ENCODE data around the gene USP7. TPM values are rescaled to one million over a fixed set of nuclear protein-coding genes. Genes with fewer than 3 reads are reported as not detected.

Gene USP7
- total RNA-seq, 6 donors from 2014 or later, result 68.2 to 122 (median 72.2) TPM

- TF ChIP-seq POLR2AphosphoS5 (IDR thresholded peaks at IDR 0.05) (peak in 1 of 2 donors; percentile 40), EP300 (IDR thresholded peaks at IDR 0.05) (peak in 1 of 4 donors; percentile 79), CTCF (IDR thresholded peaks at IDR 0.05) (no peak)
- no peaks in the 10 kb centered on the region for H3K36me3 ChIP-seq
- 49 to 58% methylated on average over 13 of the region's 13 CpGs for WGBS, 2 donors
- peak overlapping the region in 1 of 4 donors; percentile 15 for H3K4me3 ChIP-seq
- peak overlapping the region; percentile 53 to 97 (median 76) for H3K27ac ChIP-seq
- no peaks in the 10 kb centered on the region for H3K9me3 ChIP-seq
- DNase-seq (no peak), ATAC-seq (ENCODE audit: low FRiP score in 2 of 2) (no peak)
- H3K4me1 ChIP-seq, result peaks cover 69 to 85% (median 72%) of the 10 kb centered on the region in 4 donors
- H3K27me3 ChIP-seq, result no peaks in the 10 kb centered on the region
Measured at GRCh38 chr16:8864480-8865110, 99.1 kb downstream of the USP7 start.

- ATAC-seq (ENCODE audit: low FRiP score in 2 of 2) (peak in 1 of 2 donors; percentile 6), DNase-seq (peak in 1 of 2 donors; percentile 56)
- WGBS, 2 donors, result 48 to 68% methylated on average over 4 to 17 of the region's 17 CpGs
- Histone ChIP-seq H3K4me1 (peaks cover 66 to 83% (median 72%) of the 10 kb centered on the region in 4 donors), H3K36me3 (peaks cover under 1 to 6% (median 3%) of the 10 kb centered on the region in 4 donors), H3K27me3 (no peaks in the 10 kb centered on the region), H3K9me3 (no peaks in the 10 kb centered on the region), H3K4me3 (no peak overlapping the region), H3K27ac (peak overlapping the region; percentile 60 to 97 (median 76))
- TF ChIP-seq POLR2AphosphoS5 (IDR thresholded peaks at IDR 0.05) (peak in 1 of 2 donors; percentile 22), POLR2A (IDR thresholded peaks at IDR 0.05) (no peak), CTCF (IDR thresholded peaks at IDR 0.05) (peak in 1 of 6 experiments; percentile 19)
Measured at GRCh38 chr16:8863594-8864424, 99.9 kb downstream of the USP7 start.

- H3K4me1 ChIP-seq, result peaks cover 62 to 88% (median 76%) of the 10 kb centered on the region in 4 donors
- H3K36me3 ChIP-seq, result peaks cover 4 to 17% (median 13%) of the 10 kb centered on the region in 4 donors
- TF ChIP-seq EP300 (IDR thresholded peaks at IDR 0.05) (peak in 1 of 4 donors; percentile 49), POLR2AphosphoS5 (IDR thresholded peaks at IDR 0.05) (peak; percentile 25 to 37), POLR2A (IDR thresholded peaks at IDR 0.05) (no peak), CTCF (IDR thresholded peaks at IDR 0.05) (no peak)
- ATAC-seq (ENCODE audit: low FRiP score in 2 of 2), result no peak
- no peaks in the 10 kb centered on the region for H3K9me3 ChIP-seq
- H3K27ac ChIP-seq, result peak overlapping the region; percentile 60 to 97 (median 76)
- H3K27me3 ChIP-seq, result no peaks in the 10 kb centered on the region
- DNase-seq, result no peak
- no peak overlapping the region for H3K4me3 ChIP-seq
- 71 to 72% methylated on average over 14 of the region's 14 CpGs for WGBS, 2 donors
Measured at GRCh38 chr16:8862309-8863130, 101.2 kb downstream of the USP7 start.

- peaks cover 54 to 83% (median 73%) of the 10 kb centered on the region in 4 donors for H3K4me1 ChIP-seq
- ATAC-seq (ENCODE audit: low FRiP score in 2 of 2), result peak in 1 of 2 donors; percentile 28
- peak overlapping the region; percentile 66 to 97 (median 80) for H3K27ac ChIP-seq
- H3K36me3 ChIP-seq, result peaks cover 4 to 20% (median 16%) of the 10 kb centered on the region in 4 donors
- WGBS, 2 donors, result 68% methylated on average over 10 to 14 of the region's 14 CpGs
- no peaks in the 10 kb centered on the region for H3K9me3 ChIP-seq
- TF ChIP-seq EP300 (IDR thresholded peaks at IDR 0.05) (peak in 3 of 4 donors; percentile 15 to 37 (median 31)), CTCF (IDR thresholded peaks at IDR 0.05) (no peak), POLR2AphosphoS5 (IDR thresholded peaks at IDR 0.05) (peak; percentile 25 to 62), POLR2A (IDR thresholded peaks at IDR 0.05) (no peak)
- DNase-seq, result no peak
- H3K4me3 ChIP-seq, result peak overlapping the region in 1 of 4 donors; percentile 6
- H3K27me3 ChIP-seq, result no peaks in the 10 kb centered on the region
Measured at GRCh38 chr16:8861563-8862308, 102.0 kb downstream of the USP7 start.

All from upper lobe of left lung (tissue), 6 donors.